ENCODE results near the gene OSBPL7.

DNA sequence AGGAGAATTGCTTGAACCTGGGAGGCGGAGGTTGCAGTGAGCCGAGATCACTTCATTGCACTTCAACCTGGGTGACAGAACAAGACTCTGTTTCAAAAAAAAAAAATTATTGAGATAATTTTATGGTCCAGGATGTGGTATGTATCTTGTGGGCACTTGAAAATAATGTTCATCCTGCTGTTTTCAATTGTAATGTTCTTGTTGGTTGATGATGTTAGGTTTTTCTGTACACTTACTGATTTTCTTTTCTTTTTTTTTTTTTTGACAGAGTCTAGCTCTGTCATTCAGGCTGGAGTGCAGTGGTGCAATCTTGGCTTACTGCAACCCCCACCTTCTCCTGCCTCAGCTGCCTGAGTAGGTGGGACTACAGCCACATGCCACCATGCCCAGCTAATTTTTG lies 58.9 kb downstream of the OSBPL7 start:
- TF ChIP-seq, protein P1, sequence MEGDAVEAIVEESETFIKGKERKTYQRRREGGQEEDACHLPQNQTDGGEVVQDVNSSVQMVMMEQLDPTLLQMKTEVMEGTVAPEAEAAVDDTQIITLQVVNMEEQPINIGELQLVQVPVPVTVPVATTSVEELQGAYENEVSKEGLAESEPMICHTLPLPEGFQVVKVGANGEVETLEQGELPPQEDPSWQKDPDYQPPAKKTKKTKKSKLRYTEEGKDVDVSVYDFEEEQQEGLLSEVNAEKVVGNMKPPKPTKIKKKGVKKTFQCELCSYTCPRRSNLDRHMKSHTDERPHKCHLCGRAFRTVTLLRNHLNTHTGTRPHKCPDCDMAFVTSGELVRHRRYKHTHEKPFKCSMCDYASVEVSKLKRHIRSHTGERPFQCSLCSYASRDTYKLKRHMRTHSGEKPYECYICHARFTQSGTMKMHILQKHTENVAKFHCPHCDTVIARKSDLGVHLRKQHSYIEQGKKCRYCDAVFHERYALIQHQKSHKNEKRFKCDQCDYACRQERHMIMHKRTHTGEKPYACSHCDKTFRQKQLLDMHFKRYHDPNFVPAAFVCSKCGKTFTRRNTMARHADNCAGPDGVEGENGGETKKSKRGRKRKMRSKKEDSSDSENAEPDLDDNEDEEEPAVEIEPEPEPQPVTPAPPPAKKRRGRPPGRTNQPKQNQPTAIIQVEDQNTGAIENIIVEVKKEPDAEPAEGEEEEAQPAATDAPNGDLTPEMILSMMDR (IDR thresholded peaks at IDR 0.05): no peak
- TF ChIP-seq EZH2phosphoT487 (IDR thresholded peaks at IDR 0.05): no peak

Data from neural progenitor cell (in vitro differentiated cells).